Measurements from ENCODE around the gene DCTPP1. TPM values are rescaled to one million over a fixed set of nuclear protein-coding genes. Genes with fewer than 3 reads are reported as not detected.
A peak's percentile ranks its signal among the peaks of the same experiment; 100 is the strongest.

Gene DCTPP1
- total and polyA plus RNA-seq, 2 of the 13 experiments (the other 11 are each of a cell fraction or from before 2014, with no cell fraction given): 54.8 to 74.4 TPM

DNA sequence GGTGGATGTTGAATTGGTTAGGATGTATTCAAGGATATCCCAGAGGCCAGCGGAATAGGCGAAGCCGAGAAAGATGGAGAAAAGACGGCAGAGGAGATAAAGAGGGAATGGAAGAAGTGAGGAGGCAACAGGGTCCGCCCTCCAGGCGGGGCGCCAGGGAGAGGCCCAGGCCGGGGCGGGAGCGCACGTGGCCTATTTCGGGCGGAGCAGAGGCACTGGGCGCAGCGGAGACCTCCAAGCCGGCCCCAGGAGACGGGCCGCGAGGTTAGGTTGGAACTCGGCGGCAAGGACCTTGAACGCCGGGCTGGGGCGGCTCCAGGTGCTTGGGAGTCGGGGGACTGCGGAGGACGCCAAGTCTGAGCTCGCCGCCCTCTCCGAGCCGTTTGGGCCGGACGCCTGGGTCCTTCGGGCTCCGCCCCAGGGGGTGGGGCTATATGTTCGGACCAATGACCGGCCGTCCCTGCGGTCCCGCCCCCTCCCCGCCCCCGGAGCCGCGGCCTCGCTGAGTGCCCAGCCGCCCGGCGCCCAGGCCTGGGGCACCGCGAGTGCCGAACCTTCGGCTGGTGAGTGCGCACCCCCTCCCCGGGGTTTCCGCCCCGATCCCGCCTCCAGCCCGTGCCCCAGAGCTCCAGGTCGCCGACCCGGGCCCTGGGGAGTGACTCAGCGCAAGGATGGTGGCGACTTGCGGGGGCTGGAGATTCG, 22.6 kb downstream of the DCTPP1 start, which contains the start of gene ZNF771 (continued):
- TF ChIP-seq, protein P1, sequence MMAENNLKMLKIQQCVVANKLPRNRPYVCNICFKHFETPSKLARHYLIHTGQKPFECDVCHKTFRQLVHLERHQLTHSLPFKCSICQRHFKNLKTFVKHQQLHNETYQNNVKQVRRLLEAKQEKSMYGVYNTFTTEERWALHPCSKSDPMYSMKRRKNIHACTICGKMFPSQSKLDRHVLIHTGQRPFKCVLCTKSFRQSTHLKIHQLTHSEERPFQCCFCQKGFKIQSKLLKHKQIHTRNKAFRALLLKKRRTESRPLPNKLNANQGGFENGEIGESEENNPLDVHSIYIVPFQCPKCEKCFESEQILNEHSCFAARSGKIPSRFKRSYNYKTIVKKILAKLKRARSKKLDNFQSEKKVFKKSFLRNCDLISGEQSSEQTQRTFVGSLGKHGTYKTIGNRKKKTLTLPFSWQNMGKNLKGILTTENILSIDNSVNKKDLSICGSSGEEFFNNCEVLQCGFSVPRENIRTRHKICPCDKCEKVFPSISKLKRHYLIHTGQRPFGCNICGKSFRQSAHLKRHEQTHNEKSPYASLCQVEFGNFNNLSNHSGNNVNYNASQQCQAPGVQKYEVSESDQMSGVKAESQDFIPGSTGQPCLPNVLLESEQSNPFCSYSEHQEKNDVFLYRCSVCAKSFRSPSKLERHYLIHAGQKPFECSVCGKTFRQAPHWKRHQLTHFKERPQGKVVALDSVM (CRISPR knock-in tag; IDR thresholded peaks at IDR 0.05): peak; percentile 77

DNA sequence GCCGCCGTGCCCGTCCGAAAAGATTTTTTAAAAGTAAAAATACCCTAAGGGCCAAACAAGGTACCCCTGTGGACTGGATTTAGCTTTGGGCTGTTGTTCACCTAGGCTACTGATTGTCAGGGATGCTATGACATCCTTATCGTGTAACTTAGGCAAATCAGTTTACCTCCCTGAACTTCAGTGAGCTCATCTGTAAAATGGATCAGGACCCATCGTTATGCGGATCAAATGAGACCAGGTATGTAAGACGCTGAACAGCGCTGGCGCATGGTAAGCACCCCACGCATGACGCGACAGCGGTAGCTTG, 23.1 kb downstream of the DCTPP1 start:
- ATAC-seq: no peak
- peak overlapping the region; percentile 85 for H3K27ac ChIP-seq (ENCODE audit: extremely low read length, insufficient read depth, low read length)
- peaks cover 9% of the 10 kb centered on the region for H3K79me2 ChIP-seq (ENCODE audit: insufficient read depth, low read length)
- peak overlapping the region; percentile 93 for H3K4me2 ChIP-seq (ENCODE audit: low read depth, low read length)
- POLR2A ChIA-PET: interaction anchor here (0.6 to 4.9 kb wide), 24 partner anchors 8 to 574 kb away, joined by 3 to 70 read pairs (median 6); partner anchors contain the start of genes CD2BP2, DCTPP1, SEPTIN1 and TBC1D10B
- no peaks in the 10 kb centered on the region for H3K27me3 ChIP-seq (ENCODE audit: control insufficient read depth in 1 of 2, insufficient read depth in 2 of 2, low read length in 2 of 2)
- no peak for DNase-seq (ENCODE audit: low spot score)
- H3K4me3 ChIP-seq (replicated peaks in 1 of 3; ENCODE audit: insufficient read depth in 1 of 3, low read depth in 2 of 3, low read length in 3 of 3): peak overlapping the region; percentile 87 to 96 (median 91); a peak in 5 of 6 replicates
- no peak for FAIRE-seq
- in situ Hi-C loops (cut with HindIII; ENCODE audit: extremely low pct_ligation_motif_present, low pct_unique_long_range_greater_than_20kb): no loop called here
- peak overlapping the region; percentile 16 for H2AFZ ChIP-seq (ENCODE audit: low read length)
- BruUV-seq (replicated peaks): no TSS peak
- CTCF ChIA-PET (ENCODE audit: low intra/inter-chr PET ratio, low total read pairs): no interaction called here
- intact Hi-C loops (cut with micrococcal nuclease; ENCODE audit: unreplicated experiment): loop anchor here (1.0 kb wide), 1 partner anchor 36 kb away; the partner anchor contains the start of gene TBC1D10B
- peak overlapping the region; percentile 88 for H3K9ac ChIP-seq (ENCODE audit: insufficient read depth, low read depth, low read length)
- H3K9me3 ChIP-seq (ENCODE audit: low read length): no peaks in the 10 kb centered on the region
- peaks cover 44% of the 10 kb centered on the region for H3K4me1 ChIP-seq (ENCODE audit: insufficient read depth, low read length)
- peaks cover 5 to 6% of the 10 kb centered on the region in 2 experiments for H3K36me3 ChIP-seq (replicated peaks in 1 of 2; ENCODE audit: control insufficient read depth in 1 of 2, insufficient read depth in 2 of 2, low read length in 2 of 2)
- WGBS (ENCODE audit: low lambda C conversion rate): 66% methylated on average over 14 of the region's 14 CpGs
- H4K20me1 ChIP-seq (ENCODE audit: insufficient read depth, low read length): no peaks in the 10 kb centered on the region
- TF ChIP-seq GATAD2A (CRISPR knock-in tag; IDR thresholded peaks at IDR 0.05): no peak
- TF ChIP-seq, protein P2, sequence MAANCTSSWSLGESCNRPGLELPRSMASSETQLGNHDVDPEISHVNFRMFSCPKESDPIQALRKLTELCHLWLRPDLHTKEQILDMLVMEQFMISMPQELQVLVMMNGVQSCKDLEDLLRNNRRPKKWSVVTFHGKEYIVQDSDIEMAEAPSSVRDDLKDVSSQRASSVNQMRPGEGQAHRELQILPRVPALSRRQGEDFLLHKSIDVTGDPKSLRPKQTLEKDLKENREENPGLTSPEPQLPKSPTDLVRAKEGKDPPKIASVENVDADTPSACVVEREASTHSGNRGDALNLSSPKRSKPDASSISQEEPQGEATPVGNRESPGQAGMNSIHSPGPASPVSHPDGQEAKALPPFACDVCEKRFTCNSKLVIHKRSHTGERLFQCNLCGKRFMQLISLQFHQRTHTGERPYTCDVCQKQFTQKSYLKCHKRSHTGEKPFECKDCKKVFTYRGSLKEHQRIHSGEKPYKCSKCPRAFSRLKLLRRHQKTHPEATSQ (CRISPR knock-in tag; IDR thresholded peaks at IDR 0.05; ENCODE audit: borderline replicate concordance): no peak
- TF ChIP-seq ZBTB38 (CRISPR knock-in tag; IDR thresholded peaks at IDR 0.05): 0 out of 2 replicates have a peak, but pooled peaks have one; percentile 56
- TF ChIP-seq, protein P3, sequence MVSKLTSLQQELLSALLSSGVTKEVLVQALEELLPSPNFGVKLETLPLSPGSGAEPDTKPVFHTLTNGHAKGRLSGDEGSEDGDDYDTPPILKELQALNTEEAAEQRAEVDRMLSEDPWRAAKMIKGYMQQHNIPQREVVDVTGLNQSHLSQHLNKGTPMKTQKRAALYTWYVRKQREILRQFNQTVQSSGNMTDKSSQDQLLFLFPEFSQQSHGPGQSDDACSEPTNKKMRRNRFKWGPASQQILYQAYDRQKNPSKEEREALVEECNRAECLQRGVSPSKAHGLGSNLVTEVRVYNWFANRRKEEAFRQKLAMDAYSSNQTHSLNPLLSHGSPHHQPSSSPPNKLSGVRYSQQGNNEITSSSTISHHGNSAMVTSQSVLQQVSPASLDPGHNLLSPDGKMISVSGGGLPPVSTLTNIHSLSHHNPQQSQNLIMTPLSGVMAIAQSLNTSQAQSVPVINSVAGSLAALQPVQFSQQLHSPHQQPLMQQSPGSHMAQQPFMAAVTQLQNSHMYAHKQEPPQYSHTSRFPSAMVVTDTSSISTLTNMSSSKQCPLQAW (CRISPR knock-in tag; IDR thresholded peaks at IDR 0.05): peak; percentile 66; the same call in 1 of the 2 replicates
- TF ChIP-seq, protein P4, sequence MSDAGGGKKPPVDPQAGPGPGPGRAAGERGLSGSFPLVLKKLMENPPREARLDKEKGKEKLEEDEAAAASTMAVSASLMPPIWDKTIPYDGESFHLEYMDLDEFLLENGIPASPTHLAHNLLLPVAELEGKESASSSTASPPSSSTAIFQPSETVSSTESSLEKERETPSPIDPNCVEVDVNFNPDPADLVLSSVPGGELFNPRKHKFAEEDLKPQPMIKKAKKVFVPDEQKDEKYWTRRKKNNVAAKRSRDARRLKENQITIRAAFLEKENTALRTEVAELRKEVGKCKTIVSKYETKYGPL (CRISPR knock-in tag; IDR thresholded peaks at IDR 0.05): no peak
- no peak for TF ChIP-seq ATF1 (CRISPR knock-in tag; IDR thresholded peaks at IDR 0.05)
- TF ChIP-seq ZMYM3 (CRISPR knock-in tag; IDR thresholded peaks at IDR 0.05): peak; percentile 9; the same call in 1 of the 2 replicates
- TF ChIP-seq, protein P5, sequence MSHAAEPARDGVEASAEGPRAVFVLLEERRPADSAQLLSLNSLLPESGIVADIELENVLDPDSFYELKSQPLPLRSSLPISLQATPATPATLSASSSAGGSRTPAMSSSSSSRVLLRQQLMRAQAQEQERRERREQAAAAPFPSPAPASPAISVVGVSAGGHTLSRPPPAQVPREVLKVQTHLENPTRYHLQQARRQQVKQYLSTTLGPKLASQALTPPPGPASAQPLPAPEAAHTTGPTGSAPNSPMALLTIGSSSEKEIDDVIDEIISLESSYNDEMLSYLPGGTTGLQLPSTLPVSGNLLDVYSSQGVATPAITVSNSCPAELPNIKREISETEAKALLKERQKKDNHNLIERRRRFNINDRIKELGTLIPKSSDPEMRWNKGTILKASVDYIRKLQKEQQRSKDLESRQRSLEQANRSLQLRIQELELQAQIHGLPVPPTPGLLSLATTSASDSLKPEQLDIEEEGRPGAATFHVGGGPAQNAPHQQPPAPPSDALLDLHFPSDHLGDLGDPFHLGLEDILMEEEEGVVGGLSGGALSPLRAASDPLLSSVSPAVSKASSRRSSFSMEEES (CRISPR knock-in tag; IDR thresholded peaks at IDR 0.05): no peak
- TF ChIP-seq, protein P6, sequence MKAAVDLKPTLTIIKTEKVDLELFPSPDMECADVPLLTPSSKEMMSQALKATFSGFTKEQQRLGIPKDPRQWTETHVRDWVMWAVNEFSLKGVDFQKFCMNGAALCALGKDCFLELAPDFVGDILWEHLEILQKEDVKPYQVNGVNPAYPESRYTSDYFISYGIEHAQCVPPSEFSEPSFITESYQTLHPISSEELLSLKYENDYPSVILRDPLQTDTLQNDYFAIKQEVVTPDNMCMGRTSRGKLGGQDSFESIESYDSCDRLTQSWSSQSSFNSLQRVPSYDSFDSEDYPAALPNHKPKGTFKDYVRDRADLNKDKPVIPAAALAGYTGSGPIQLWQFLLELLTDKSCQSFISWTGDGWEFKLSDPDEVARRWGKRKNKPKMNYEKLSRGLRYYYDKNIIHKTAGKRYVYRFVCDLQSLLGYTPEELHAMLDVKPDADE (CRISPR knock-in tag; IDR thresholded peaks at IDR 0.05): 0 out of 2 replicates have a peak, but pooled peaks have one; percentile 28

All from HepG2 (cell line).